HepG2 (cell line): ENCODE data around the gene MSI2.

Experiments
- BCL6 ChIP-seq: IDR thresholded peaks from 2 replicates; pipeline ENCODE4 v1.6.1; 2016; ENCODE audit warnings: missing genetic modification reagents, missing compliant biosample characterization
- CTCF ChIP-seq: sonication (generic); formaldehyde crosslinking; IDR thresholded peaks from 2 replicates; pipeline ENCODE4 v1.5.0; 2020; ENCODE audit warnings: mild to moderate bottlenecking, missing genetic modification reagents, moderate library complexity
- E2F5 ChIP-seq: sonication (generic); formaldehyde crosslinking; conservative IDR thresholded peaks from 2 replicates; pipeline ENCODE4 v1.4.0; 2020; ENCODE audit warnings: missing genetic modification reagents
- NONO ChIP-seq, 2 experiments: fragments of 450-650 bp in 1 of 2; sonication (generic) in 1 of 2; formaldehyde crosslinking in 1 of 2; IDR thresholded peaks in 1 of 2; conservative IDR thresholded peaks in 1 of 2; 2 replicates each; pipeline versions ENCODE4 v1.6.1 to v1.8.0; 2017 to 2022; ENCODE audit warnings: mild to moderate bottlenecking in 1 of 2, missing genetic modification reagents in 1 of 2, moderate library complexity in 1 of 2
- SALL2 ChIP-seq: sonication (generic); formaldehyde crosslinking; IDR thresholded peaks from 2 replicates; pipeline ENCODE4 v1.8.1; 2023; ENCODE audit warnings: mild to moderate bottlenecking, missing genetic modification reagents, inconsistent platforms
- TAF1 ChIP-seq: sonication (generic); formaldehyde crosslinking; IDR thresholded peaks from 2 replicates; pipeline ENCODE4 v1.4.0; 2020; ENCODE audit warnings: missing genetic modification reagents

- TF ChIP-seq BCL6 = no peak
- TF ChIP-seq NONO (IDR thresholded peaks at IDR 0.05) = no peak
- TF ChIP-seq NONO (CRISPR knock-in tag; conservative IDR thresholded peaks at IDR 0.05) = no peak
- TF ChIP-seq E2F5 (CRISPR knock-in tag) = no peak
- TF ChIP-seq CTCF (CRISPR knock-in tag) = no peak
- no peak for TF ChIP-seq TAF1 (CRISPR knock-in tag)
- no peak for TF ChIP-seq SALL2 (CRISPR knock-in tag)
Observed at GRCh38 chr17:57625957-57626356, 369.6 kb downstream of the MSI2 start.
